ENCODE measurements around the gene UNK.
"Not testable (repeated sequence)": the region's sequence is repeated elsewhere in the genome, so short reads cannot be mapped to it uniquely, and the experiment has no call there.

Gene UNK

DNA sequence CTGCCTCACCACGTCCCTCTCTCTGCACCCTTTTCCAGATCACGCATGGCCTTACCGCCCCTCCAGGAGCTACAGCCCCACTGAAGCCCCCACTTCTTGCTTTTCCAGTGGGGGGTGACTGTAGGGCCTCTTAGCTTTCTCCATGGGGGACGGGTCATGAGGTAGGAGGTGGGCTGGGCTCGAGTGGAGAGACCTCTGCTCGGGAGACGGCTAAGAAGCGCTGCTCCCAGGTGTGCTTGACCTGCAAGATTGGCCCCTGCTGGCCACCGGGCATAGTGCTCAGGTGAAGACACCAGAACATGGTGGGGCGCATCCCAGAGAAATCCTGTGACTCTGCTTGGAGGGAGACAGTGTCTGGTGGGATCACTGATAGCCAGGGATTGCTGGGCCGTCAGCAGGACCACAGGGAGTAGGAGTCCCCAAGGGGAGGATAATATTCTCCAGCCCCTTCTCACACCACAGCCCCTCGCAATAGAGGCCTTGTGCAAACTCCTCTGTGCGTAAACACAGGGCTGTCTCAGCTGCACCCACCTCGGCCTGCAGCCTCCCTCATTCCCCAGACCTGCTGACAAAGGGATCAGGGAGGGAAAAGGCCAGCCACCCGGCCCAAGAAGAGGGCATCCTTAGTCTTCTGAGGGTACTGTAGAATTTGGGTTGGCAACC lies 10.7 kb upstream of the UNK start:
- no peak for DNase-seq

DNA sequence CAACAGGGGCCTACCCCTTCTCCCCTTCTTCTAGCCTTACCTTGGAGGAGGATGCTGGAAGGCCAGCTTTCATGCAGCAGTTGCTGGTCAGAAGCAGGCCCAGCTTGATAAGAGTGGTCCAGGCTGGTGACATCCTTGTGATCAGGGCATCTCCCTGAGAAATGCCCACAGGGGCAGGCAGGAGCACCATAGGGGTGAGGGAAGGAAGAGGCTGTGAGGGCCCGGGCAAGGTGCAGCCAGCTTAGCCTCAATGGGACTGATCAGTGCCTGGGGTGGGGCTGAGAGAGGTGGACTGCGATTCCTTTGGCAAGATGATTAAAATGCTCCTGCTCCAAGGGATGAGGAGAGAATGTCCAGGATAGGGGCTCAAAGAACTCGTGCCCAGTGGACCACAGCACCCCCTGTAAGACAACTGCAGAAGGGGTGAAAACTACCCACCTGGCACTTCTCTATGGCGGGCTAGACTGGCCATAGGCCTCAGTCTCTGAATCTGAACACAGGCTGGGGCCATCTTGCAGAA lies 10.1 kb upstream of the UNK start:
- DNase-seq: no peak

DNA sequence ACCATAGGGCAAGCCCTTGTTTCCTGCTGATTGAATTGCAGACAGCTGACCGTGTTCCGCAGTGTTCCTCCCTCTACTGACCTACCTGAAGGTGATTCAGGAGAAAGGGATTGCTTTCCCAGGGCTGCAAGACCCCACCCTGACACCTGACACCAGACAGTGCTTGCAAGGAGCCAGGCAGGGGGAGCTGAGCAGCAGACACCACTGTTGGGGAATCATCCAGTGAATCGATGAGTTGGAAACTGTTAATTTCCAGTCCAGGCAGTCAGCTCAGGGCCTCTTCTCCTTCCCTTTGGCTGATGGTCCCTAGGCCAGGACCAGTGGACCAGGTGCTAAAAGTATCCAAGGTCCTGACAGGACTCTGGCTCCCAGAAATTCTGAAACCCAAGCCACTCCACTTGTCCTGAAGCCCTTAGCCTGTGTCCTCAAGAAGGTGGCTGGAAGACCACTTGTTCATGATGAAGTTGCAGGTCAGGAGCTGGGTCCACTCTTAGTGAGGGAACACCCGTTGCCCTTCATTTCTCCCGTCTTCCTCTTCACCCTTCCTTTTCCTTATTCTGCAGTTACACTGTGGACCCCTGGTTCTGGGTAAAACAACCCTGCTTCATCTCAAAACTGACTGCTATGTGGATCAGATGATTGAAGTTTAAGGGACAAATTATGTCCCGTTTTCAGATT lies 9.5 kb upstream of the UNK start:
- DNase-seq: no peak

DNA sequence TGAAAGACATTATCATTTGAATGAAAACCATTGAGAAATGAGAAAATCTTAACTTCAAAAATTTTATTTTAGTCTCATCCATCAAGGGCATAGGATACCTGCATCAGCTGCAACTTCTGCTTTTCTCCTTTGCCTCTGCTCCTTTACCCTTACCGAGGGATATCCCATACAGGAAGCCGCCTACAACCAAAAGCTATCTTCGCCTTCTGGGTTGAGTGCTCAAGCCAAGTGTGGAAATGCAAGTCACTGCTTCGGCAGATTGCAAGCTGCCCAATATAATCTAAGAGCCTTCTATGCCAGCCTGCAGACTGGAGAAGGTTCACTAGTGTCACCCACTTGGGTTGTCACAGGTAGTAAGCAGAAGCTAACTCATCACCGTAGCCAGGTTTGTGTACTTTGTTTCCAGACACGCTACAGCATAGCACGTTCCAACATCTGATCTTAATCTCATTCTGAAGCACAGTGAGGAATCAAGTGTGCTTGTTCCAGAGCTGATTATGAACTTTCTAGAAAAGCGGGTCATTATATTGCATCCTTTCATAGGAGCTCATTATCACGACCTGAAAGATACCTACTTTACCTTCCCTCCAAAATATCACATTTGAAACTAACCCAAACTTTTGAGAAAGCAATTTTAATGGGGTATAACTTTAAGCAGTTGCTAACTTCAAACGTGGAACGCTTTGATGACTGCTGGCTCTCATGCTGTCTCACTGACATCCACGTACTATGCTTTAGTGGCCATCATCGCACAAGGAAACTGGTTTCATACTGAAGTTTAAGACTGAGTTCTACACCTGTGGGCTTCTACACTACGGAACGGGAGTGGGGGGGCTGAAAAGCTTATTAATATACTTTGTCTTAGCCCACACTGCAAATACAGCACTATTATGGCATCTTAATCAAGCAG lies 8.0 kb upstream of the UNK start:
- no peak for DNase-seq

DNA sequence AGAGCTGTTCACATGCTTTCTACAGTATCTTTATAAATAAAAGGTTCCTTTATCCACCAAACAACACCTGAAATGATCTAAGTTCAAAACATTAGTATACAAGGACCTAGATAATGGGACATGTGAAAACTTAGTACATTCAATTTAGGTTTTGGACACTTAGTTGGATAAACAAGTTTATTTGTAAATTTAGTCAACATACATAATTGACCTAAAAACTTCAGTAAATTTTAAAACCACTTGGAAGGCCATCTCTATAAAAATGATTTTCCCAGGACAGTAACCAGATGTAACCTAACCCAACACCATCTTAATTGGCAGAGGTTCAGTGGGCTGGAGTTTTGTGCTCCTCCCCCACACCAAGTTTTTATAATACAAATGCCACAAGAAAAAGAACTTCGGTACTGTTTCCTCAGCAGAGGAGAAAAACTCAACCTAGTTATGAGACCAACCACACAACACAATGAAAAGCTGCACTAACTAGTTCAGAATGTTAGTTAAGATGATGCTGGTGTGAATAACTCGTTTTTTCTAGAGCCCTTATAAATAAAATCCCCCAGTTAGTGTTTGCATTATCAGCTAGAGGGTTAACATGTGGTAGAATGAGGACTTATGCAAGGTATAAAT lies 7.2 kb upstream of the UNK start:
- DNase-seq: no peak

DNA sequence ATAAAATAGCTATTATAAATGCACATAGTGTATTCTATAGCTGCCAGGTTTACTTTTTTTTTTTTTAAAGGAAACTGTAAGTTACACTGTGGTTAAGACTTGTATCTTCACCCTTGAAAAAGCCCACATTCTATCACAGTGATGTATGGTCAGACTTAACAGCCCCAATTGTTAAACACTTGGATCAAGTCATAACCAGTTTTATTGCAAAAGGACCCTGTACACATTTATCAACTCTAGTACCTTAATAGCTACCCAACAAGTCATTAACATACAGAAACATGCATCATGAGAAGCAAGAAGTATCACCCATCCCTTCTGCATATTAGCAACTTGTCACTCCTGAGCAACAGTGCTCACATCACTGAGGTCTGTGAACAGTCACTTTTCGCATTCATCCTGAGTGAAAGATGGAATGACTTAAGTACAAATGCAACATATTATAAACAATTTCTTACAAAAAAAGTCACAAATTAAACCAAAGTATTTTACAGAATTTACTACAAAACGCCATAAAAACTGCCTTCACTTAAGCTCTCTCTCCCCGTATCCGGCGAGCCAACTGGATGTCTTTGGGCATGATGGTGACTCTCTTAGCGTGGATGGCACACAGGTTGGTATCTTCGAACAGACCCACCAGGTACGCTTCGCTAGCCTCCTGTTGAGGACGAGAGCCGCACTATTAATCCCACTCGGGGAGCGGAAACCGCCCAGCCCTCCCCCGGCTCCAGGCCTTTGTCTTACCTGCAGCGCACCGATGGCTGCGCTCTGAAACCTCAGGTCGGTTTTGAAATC lies 6.3 kb upstream of the UNK start:
- not testable (repeated sequence) for DNase-seq

DNA sequence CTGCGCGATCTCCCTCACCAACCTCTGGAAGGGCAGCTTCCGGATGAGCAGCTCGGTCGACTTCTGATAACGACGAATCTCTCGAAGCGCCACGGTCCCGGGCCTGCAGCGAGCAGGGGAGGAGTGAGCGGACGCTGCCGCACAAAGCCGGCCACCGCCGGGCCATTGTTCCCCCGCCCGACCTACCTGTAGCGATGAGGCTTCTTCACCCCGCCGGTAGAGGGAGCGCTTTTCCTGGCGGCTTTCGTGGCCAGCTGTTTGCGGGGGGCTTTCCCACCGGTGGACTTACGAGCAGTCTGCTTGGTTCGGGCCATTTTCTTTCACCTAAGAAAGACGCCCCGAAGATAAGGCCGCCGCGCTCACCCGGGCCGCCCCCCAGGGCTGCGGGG lies 5.8 kb upstream of the UNK start:
- no peak for DNase-seq

DNA sequence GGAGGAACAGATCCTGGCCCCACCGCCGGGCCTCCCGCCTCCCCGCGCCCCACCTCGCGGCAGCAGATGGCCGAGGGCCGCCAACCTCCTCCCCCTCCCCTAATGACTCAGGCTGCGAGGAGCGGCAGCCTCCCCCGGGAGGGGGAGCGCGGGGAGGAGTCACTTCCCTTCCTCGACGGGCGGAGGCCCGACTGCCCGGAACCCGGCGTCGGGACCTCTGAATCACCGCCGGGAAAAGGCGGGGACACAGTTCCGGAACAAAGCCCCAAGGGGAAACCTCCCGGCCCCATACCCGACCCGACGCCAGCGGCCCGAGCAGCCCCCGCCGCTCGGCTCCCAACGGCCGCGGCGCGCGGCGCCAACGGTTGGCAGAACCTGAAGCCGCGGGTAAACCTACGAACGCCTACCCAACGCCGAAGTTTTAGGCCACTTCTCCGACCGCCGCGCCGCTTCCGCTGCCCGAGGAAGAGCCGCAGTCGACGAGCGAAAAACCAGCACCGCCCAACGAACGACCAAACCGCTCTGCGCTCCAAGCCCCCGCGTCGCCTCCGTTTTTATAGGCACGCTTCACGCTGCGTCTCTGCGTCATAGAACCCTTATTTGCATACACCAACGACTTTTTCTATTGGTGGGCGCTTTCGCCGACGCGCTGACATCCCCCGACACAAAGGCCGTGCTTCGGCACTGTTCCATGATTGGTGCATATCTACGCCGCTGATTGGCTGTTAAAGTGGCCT lies 5.2 kb upstream of the UNK start:
- peak; percentile 96 for DNase-seq

DNA sequence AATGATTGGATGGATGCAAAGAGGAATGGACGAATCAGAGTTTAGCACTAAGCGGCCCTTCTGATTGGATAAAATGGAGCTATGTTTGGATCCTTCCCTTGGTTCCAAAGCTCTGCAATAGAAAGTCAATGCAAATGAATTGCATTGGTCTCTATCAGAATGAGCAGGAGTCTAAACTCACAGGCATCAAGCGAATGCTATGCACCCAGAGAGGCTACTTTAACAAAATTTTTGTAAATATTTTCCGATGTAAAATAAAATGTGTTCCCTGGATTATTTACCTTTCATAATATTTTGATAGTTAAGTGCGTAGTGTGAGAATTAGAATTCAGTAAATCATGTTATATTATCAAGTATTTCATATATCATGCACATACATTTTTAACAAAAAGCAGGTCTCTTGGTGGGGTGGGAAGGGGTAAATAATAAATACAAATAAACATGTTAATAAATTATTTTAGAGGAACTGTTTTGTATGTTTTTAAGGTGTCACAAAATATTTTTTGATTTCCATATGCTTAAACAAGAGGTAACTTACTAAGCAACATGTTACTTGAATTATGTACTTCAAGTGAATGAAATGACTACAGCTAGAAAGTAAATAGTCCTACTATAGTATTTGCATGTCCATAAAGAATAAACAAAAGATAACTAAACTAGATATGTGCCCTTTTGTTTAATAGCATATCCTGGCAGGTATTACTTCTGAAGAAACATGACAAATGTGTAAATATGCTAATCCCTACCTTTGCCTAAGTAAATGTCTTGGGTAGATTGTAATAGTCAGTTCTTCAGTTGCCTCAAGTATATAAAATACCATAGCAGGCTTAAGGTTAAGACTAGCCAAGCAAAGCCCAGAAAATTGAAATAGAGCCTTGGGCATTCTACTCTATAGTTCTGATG lies 4.4 kb upstream of the UNK start:
- DNase-seq: no peak

DNA sequence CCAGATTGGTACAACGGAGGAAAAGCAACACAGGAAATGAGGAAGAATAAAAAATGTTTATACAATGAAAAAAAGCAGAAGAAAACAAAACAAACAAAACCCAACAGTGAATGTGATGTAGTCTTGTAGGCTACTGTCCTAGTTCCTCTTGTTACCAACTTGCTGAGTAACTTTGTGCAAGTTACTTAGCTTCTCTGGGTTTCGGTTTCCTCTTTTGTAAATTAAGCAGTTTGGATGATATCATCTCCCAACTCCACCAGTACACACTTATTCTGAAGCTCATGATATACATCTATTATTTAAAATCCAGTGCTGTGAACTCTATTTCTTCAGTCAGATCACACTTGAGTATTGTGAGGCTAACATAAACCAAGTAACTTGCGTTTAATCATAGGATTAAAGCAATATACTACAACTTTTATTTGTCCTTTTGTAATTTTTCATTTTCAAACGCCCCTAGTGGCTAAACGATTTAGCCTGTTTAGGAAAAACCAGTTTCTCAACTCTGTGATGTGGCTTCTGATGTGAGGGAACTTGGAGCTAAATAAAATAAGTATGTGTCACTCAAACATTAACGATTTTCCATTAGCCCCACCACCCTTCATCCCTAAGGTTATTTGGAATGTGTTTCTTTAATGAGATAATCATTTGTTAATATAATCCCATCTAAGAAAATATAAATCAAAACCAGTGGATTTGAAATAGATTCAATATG lies 1.4 kb upstream of the UNK start:
- no peak for DNase-seq

DNA sequence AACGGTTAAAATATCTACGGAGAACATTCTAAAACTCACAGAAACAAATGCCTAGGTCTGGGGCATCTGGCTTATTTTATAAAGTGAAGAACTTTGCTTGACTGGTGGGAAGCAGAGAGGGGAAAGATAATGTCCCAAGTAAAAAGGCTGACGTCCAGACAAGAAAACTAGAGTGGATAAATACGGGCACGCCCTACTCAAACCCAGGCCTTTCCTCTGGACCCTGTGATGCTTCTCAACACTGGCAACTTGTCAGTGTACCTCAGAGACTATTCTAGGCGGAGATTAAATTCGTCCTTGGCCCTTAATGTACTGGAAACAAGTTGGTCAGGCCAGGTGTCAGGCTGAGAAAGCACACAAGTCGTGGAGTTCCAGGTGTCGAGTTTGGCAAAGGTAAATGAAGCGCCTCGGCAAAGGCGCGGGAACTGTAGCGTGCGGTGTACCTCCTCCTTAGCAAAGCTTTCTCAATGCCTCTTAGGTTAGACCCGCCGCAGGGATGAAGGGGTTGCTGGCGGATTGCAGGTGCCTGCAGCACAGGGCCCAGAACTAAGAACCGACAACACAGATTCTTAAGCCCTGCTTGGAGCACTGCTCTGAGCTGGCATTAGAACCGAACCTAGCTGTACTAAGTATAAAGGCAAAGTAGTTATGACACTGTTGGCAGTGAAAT lies 668 bp upstream of the UNK start:
- no peak for DNase-seq

DNA sequence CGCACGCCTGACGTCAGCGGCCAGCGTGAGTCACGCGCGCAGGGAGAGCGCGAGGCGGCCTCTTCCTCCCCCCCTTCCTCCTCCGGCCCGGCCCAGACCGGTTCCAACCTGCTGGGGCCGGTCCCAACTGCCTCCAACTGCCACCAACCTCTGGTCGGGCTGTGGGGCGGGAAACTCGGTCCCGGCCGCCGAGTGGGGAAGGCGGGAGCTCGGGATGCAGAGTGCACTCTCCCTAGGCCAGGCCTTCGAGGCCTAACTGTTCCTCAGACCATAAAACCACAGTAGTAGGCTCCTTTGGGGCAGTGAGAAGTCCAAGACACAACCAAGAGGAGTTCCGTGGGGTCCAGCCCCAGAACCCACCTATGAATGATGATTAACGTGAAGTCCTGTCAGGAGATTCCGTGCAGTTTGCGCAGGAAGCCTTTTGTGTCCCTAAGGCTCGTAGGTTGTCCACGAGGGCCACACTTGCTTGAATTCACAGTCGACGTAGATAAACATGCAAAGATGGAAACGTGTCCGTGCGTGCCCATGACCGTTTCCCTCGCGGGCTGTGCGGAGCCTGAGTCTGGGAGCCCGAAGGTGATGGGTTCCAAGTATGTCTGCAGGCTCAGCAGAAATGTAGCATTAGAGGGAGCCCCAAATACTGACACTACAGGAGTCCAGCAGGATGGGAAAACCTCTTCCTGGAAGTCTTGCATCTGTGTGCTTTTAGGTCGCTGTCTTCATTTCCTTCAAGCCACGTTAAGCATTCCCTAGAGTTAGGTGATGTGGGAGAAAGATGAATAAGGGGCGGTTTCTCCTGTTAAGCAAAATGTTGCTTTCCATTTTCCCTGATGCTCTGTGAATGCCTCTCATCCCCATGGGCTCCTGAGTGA lies 647 bp downstream of the UNK start:
- no peak for DNase-seq

DNA sequence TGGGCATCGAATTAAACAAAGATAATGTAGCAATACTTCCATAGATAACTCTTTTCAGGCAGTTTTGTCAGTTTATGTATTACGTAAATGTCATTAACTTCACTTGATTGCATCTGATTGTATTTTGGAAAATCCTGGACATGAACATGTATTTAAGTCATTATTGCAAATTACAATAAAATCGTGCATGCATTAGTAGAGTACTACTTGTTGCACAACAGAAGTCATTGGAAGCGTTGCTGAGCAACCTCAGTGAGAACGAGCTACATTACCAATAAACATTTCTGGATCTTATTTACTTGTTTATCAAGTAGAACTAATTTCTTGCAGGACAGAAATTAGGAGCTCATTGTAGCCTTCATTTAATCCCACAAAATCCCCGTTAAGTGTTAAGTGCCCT lies 6.6 kb downstream of the UNK start:
- DNase-seq: no peak

DNA sequence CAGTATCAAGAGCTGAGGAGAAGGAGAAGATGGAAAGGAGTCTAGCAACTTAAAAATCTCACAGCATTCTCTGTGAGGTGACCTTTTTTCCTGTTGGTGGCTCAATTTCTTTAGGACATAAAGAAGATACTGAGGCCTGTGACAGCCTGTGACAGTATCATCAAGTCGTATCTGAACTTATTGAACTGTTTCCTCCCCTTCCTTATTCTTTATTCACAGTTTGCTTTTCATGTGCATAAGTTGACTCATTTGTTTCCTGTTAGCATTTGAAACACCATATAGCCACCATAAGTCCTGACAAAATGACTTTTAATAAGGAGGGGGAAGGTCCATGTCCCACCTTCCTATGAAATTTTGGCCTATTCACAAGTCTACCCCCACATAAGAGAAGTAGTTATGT lies 8.9 kb downstream of the UNK start:
- no peak for DNase-seq

DNA sequence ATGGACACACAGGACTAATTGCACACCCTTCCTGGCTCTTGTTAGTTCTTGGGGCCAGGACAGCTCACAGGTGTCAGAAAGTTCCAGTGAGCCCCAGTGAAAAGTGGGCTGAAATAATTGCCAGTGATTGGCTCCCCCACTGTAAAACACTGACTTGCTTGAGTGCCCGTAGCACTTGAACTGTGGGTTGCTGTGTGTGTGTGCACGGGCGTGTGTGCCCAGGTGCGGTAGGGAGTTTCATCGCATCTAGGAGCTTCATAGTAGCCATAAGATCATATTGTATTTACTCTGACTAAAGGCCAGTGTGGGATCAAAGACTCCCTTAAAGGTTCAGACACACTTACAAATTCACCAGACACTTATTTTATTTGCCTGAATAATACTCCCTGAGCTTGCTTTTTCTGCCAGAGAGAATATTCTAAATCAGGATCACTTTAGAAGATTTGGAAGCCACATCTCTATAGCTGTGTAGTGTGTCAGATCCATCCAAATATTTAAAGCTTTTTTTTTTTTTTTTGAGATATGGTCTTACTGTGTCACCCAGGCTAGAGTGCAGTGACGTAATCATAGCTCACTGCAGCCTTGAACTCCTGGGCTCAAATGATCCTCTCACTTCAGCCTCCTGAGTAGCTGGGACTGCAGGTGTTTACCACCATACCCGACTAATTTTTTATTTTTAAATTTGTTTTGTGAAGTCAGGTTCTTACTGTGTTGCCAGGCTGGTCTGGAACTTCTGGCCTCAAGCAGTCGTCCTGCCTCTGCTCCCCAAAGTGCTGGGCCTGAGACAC lies 11.4 kb downstream of the UNK start:
- DNase-seq: no peak

DNA sequence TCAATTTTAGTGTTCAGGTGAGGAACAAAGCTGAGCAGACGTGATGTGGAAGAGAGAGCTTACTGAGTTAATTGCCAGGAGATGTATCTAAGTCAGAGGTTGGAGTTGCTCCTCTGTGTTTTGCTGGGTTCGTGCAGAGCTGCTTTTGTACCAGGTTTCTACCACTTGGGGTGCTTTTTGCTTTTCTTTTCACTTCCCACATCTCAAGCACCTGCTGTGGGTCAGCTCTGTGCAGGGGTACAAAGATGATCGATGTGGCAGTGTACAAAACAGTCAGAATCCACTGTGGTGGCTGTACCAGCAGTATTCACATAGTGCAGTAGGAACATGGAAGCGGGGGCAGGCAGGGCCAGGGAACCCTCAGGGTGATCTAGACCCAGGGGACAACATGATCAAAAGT lies 14.8 kb downstream of the UNK start:
- DNase-seq: no peak

DNA sequence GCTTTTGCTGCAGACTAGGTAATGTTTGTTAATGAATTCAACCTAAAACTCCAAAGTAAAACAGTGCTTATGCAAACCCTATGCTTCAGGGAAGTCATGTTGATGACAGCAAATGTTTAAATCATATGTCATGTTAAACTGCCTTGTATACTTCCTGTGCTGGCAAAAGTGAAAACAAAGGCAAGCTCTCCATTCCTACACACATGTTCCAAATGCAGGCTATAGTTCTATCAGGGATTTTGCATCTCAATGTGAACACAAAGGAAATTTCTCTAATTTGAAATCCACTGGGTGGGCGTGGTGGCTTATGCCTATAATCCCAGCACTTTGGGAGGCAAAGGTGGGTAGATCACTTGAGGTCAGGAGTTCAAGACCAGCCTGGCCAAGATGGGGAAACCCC lies 19.3 kb downstream of the UNK start:
- DNase-seq: no peak
